Measurements from ENCODE around the gene ROBO2.

ROBO2 gene

GRCh38 chr3:77234004-77234403 lies 194.1 kb downstream of the ROBO2 start:
- H3K27ac ChIP-seq: no peak overlapping the region
- TF ChIP-seq ZFX (IDR thresholded peaks at IDR 0.05; ENCODE audit: borderline replicate concordance): no peak
- TF ChIP-seq, protein P1, sequence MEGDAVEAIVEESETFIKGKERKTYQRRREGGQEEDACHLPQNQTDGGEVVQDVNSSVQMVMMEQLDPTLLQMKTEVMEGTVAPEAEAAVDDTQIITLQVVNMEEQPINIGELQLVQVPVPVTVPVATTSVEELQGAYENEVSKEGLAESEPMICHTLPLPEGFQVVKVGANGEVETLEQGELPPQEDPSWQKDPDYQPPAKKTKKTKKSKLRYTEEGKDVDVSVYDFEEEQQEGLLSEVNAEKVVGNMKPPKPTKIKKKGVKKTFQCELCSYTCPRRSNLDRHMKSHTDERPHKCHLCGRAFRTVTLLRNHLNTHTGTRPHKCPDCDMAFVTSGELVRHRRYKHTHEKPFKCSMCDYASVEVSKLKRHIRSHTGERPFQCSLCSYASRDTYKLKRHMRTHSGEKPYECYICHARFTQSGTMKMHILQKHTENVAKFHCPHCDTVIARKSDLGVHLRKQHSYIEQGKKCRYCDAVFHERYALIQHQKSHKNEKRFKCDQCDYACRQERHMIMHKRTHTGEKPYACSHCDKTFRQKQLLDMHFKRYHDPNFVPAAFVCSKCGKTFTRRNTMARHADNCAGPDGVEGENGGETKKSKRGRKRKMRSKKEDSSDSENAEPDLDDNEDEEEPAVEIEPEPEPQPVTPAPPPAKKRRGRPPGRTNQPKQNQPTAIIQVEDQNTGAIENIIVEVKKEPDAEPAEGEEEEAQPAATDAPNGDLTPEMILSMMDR (IDR thresholded peaks at IDR 0.05): no peak

DNA sequence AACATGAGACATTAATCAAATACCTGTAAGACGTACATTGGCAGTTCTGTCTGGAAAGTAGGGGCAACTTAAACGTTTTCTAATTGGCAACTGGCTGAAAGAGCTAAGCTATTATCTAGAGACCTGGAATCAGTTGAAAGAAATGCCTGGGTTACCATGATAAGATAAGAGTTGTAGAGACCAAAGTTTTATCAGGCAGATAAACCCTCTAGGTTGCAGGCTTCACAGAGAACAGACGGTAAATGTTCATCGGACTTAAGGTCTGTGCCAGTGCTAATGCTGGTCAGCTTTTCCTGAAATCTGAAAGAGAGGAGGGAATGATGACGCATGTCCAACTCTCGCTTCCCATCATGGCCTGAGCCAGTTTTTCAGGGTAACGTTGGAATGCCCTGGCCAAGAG lies 196.2 kb downstream of the ROBO2 start:
- no peak for TF ChIP-seq ZFX (IDR thresholded peaks at IDR 0.05; ENCODE audit: borderline replicate concordance)
- no peak overlapping the region for H3K27ac ChIP-seq

DNA sequence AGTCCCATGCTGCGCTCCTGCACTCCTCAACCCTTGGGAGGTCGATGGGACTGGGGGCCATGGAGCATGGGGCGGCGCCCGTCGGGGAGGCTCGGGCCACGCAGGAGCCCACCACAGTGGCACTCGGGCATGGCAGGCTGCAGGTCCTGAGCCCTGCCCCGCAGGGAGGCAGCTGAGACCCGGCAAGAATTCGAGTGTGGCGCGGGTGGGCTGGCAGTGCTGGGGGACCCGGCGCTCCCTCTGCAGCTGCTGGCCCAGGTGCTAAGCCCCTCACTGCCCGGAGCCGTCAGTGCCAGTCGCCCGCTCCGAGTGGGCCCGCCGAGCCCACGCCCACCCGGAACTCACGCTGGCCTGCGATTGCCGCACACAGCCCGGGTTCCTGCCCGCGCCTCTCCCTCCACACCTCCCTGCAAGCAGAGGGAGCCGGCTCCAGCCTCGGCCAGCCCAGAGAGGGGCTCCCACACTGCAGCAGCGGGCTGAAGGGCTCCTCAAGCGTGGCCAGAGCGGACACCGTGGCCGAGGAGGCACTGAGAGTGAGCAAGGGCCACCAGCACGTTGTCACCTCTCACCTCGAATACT lies 200.3 kb downstream of the ROBO2 start:
- TF ChIP-seq, protein P1 (IDR thresholded peaks at IDR 0.05): no peak
- no peak for TF ChIP-seq ZFX (IDR thresholded peaks at IDR 0.05; ENCODE audit: borderline replicate concordance)

GRCh38 chr3:77242371-77242770 lies 202.5 kb downstream of the ROBO2 start:
- H3K27ac ChIP-seq: no peak overlapping the region
- no peak for TF ChIP-seq ZFX (IDR thresholded peaks at IDR 0.05; ENCODE audit: borderline replicate concordance)
- TF ChIP-seq, protein P1 (IDR thresholded peaks at IDR 0.05): no peak

More for the DNA sequence above, 200.3 kb downstream of the ROBO2 start:
- no peak overlapping the region for H3K27ac ChIP-seq

DNA sequence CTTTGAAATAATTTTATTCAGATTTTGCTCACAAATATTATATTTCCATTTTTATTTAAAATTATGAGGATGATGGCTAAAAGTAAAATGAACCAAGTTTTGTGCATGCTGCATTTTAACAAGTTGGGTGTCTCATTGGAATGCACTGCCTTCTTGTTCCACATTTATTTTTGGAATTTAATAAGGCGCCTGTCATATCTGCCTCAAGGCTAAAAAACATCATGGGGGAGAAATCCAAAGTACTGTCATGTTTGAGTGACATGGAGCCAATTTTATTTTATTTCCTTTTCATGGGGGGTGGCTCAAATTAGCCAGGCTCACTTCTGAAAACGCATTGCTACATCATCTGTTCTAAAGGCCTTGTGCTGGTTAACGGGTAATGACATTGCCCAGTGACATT lies 205.1 kb downstream of the ROBO2 start:
- H3K27ac ChIP-seq: no peak overlapping the region
- no peak for TF ChIP-seq ZFX (IDR thresholded peaks at IDR 0.05; ENCODE audit: borderline replicate concordance)
- TF ChIP-seq, protein P1 (IDR thresholded peaks at IDR 0.05): no peak

DNA sequence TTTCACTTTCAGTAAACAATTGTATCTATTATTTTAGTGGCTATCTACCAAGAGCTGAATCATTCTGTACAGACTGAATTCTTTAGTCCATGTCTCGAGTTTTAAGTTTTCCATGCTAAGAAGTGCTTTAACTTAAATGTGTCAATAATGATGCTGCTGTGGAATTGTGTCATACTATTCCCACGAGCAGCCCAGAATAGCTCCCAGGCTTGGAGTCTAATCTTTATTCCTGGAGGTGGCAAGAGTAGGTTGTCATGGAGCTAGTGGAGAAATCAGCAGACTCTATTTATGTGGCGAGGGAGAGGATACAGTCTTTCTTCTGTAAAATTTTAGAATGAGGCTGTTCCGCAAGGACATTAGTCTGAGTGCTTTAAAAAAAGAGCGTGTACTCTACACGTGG lies 207.2 kb downstream of the ROBO2 start:
- H3K27ac ChIP-seq: no peak overlapping the region
- TF ChIP-seq ZFX (IDR thresholded peaks at IDR 0.05; ENCODE audit: borderline replicate concordance): no peak
- TF ChIP-seq, protein P1 (IDR thresholded peaks at IDR 0.05): no peak

DNA sequence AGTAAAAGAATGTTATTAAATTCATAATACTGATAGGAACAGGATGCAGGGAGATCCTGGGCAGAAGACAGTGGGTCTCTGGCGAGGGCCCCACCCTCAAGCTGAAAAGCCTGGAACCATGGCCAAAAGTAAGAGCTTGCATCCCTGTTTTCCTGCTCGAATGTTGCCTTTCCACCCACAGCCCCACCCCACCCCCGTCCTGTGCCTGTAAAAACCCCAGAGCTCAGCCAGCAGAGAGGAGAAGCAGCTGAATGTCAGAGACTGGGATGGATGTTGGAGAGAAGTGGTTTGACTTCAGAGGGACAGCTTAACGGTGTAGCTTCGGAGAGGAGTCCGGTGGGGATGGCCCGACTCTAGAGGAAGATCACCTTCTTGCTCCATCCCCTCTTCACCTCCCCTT lies 207.9 kb downstream of the ROBO2 start:
- TF ChIP-seq, protein P1 (IDR thresholded peaks at IDR 0.05): no peak
- TF ChIP-seq ZFX (IDR thresholded peaks at IDR 0.05; ENCODE audit: borderline replicate concordance): no peak
- no peak overlapping the region for H3K27ac ChIP-seq

DNA sequence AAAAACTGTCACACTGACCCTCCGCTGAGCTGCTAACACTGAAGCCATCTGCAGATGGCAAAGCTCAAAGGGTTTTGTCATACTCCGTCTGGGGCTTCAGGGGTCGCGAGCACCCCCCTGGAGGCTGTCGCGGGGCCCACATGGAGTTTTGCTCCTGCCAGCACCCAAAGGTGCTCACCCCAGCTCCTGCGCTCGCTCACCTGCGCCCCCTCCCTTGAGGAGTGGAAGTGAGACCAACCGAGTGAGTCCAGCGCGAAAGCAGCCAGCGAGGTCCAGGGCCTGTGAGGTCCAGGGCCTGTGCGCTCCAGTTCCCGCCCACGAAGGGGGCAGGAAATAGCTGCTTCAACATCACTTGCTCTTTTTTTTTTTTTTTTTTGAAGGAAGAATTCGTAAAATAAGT lies 208.5 kb downstream of the ROBO2 start:
- TF ChIP-seq, protein P1 (IDR thresholded peaks at IDR 0.05): no peak
- TF ChIP-seq ZFX (IDR thresholded peaks at IDR 0.05; ENCODE audit: borderline replicate concordance): no peak
- H3K27ac ChIP-seq: no peak overlapping the region

All from 22Rv1 (cell line).